ENCODE results near the gene POU4F1.

The POU4F1 gene

DNA sequence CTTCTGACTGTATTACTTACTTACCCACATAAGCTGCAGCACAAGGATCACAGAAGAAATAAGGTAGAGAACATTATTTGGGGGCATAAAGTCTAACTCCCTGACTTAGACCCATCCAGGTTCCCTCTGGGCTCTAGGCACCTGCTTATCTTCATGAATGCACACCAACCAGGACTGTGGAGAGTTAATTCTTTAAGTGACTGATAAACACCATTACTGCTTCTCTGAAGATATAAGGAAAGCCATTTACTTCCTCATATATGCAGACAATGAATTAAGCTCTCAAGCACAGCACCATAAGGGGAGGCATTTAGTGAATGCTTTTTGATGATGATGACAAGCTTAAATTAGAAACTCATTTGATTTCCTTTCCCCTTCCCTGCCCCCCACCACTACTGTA lies 33.1 kb upstream of the POU4F1 start:
- DNase-seq (ENCODE audit: low spot score), result no peak
- TF ChIP-seq, protein P1, sequence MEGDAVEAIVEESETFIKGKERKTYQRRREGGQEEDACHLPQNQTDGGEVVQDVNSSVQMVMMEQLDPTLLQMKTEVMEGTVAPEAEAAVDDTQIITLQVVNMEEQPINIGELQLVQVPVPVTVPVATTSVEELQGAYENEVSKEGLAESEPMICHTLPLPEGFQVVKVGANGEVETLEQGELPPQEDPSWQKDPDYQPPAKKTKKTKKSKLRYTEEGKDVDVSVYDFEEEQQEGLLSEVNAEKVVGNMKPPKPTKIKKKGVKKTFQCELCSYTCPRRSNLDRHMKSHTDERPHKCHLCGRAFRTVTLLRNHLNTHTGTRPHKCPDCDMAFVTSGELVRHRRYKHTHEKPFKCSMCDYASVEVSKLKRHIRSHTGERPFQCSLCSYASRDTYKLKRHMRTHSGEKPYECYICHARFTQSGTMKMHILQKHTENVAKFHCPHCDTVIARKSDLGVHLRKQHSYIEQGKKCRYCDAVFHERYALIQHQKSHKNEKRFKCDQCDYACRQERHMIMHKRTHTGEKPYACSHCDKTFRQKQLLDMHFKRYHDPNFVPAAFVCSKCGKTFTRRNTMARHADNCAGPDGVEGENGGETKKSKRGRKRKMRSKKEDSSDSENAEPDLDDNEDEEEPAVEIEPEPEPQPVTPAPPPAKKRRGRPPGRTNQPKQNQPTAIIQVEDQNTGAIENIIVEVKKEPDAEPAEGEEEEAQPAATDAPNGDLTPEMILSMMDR (IDR thresholded peaks at IDR 0.05; ENCODE audit: borderline replicate concordance, control extremely low read depth, extremely low read depth, insufficient read depth, missing control alignments), result no peak
- in situ Hi-C loops (cut with MboI; ENCODE audit: low sequenced_read_pairs, unreplicated experiment), result no loop called here

DNA sequence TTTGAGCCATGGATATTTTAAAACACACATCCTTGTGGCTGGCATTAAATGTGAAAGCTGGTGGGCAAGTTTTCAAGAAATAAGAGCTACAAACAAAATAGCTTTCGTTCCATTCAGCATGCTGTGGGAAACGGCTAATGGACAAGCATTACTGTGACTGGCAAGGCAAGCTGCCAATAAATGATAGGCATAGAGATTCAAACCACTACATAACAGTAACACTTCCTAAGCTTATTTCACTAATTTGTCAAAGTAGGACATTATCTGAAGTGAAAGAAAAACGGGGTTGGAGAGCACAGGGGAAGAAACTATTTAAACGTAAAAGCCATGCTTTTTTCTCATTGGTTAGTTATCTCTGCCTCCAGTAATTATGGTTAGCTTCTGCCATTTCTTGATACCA lies 29.6 kb upstream of the POU4F1 start:
- TF ChIP-seq, protein P1 (IDR thresholded peaks at IDR 0.05; ENCODE audit: borderline replicate concordance, control extremely low read depth, extremely low read depth, insufficient read depth, missing control alignments), result no peak
- in situ Hi-C loops (cut with MboI; ENCODE audit: low sequenced_read_pairs, unreplicated experiment), result no loop called here
- DNase-seq (ENCODE audit: low spot score), result no peak

DNA sequence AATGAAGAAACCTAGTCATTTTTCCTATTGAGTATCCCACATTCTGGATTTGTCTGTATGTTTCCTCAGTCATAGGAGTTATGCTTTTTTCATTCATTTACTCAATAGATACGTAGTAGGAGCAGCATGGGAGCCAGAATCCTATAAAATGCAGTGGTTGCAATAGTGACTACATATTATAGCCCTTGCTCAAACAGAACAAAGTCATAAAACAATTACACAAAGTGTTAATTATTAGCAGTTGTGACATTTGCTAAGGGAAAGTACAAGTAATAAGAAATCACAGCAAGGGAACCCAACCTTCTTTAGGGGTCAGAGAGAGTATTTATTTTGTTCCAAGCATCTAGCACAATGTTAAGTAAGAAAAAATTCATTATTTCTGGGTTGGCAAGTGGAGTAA lies 27.7 kb upstream of the POU4F1 start:
- DNase-seq (ENCODE audit: low spot score), result no peak
- in situ Hi-C loops (cut with MboI; ENCODE audit: low sequenced_read_pairs, unreplicated experiment), result no loop called here
- TF ChIP-seq, protein P1 (IDR thresholded peaks at IDR 0.05; ENCODE audit: borderline replicate concordance, control extremely low read depth, extremely low read depth, insufficient read depth, missing control alignments), result no peak

DNA sequence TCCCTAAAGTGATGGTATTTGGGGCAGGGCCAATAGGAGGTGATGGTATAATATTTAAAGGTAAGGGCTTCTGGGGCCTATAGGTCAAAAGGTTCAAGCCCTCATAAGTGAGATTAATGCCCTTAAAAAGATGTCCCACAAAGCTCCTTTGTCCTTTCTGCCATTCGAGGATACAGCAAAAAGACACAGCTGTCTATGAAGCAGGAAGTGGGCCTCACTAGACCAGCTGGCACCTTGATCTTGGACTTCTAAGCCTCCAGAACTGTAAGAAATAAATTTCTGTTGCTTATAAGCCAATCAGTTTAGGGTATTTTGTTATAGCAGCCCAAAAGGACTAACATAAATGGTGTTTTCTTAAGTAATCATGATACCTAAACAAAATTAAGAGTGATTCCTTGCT lies 27.2 kb upstream of the POU4F1 start:
- TF ChIP-seq, protein P1 (IDR thresholded peaks at IDR 0.05; ENCODE audit: borderline replicate concordance, control extremely low read depth, extremely low read depth, insufficient read depth, missing control alignments), result no peak
- in situ Hi-C loops (cut with MboI; ENCODE audit: low sequenced_read_pairs, unreplicated experiment), result no loop called here
- no peak for DNase-seq (ENCODE audit: low spot score)

DNA sequence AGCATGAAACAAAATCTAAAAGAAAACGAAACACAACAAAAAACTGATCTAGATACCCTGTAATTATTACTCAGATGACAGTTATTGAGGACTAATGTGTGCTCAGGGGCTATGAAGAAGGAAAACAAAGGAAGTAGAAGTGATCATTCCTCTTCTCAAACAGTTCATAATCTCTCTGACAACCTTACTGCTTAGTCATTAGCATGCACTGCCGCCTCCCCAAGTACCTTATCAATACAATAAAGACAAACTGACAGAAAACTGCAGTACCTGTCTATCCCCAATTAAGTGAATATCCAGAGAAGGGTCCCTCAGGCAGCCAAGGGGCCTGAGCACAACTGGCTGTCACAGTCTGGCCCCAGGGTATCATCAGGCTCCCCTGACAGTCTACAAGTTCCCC lies 22.0 kb upstream of the POU4F1 start:
- TF ChIP-seq, protein P1 (IDR thresholded peaks at IDR 0.05; ENCODE audit: borderline replicate concordance, control extremely low read depth, extremely low read depth, insufficient read depth, missing control alignments), result no peak
- in situ Hi-C loops (cut with MboI; ENCODE audit: low sequenced_read_pairs, unreplicated experiment), result no loop called here
- DNase-seq (ENCODE audit: low spot score), result no peak

DNA sequence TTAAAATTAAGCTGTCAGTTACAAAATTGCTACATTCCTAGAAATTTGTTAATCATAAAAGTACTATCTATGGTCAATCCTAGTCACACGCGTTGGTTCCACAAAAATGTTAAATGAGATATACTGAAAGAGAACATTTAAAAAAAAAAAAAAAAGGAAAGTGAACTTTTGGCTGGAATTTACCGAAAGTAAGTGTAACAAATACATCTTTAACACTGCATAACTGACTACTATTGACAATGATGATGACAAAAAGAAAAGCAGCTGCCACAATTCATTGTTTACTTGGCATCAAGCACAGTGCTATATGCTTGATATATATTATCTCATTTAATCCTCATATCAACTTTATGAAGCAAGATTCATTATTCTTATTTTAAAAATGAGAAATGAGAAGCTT lies 19.8 kb upstream of the POU4F1 start:
- no peak for DNase-seq (ENCODE audit: low spot score)
- TF ChIP-seq, protein P1 (IDR thresholded peaks at IDR 0.05; ENCODE audit: borderline replicate concordance, control extremely low read depth, extremely low read depth, insufficient read depth, missing control alignments), result no peak

DNA sequence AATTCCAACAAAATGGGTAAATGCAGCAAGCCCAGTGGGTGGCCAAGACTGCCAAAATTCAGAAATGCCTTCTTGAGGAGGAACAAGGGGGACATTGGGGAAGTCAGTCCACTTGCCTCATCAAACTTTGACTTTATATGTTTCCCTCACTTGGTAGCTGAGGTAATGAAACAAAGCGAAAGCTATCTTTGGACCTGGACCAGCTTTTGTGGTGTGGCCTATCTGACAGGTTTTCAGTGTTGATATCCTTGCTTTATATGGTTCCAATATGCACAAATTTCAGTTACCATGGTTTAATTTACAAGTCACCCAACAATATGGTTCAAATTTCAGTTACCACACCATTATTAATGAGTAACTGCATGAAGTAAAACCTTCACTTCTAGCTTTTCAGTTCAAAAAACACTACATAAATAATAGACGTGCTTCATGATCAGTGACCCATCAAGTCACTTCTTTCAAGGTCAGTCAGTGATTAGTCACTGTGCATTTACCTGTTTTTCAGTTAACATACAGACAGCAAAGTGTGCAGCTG lies 17.7 kb upstream of the POU4F1 start:
- TF ChIP-seq, protein P1 (IDR thresholded peaks at IDR 0.05; ENCODE audit: borderline replicate concordance, control extremely low read depth, extremely low read depth, insufficient read depth, missing control alignments), result no peak
- in situ Hi-C loops (cut with MboI; ENCODE audit: low sequenced_read_pairs, unreplicated experiment), result no loop called here
- no peak for DNase-seq (ENCODE audit: low spot score)

More for the DNA sequence above, 19.8 kb upstream of the POU4F1 start:
- in situ Hi-C loops (cut with MboI; ENCODE audit: low sequenced_read_pairs, unreplicated experiment), result no loop called here
